HepG2 (cell line): Measurements from ENCODE around the gene PPP1R7. TPM values are rescaled to one million over a fixed set of nuclear protein-coding genes. Genes with fewer than 3 reads are reported as not detected.
A peak's percentile ranks its signal among the peaks of the same experiment; 100 is the strongest.

Experiments used
- ATF2 ChIP-seq: sonication (generic); formaldehyde crosslinking; IDR thresholded peaks from 2 replicates; pipeline ENCODE4 v1.4.0; 2020; ENCODE audit warnings: missing genetic modification reagents
- ATF4 ChIP-seq, 2 experiments: fragments of 450-650 bp in 1 of 2; sonication (generic) in 1 of 2; formaldehyde crosslinking; IDR thresholded peaks; 2 replicates each; pipeline versions ENCODE4 v1.5.0 to v1.8.0; 2020 to 2022; ENCODE audit warnings: mild to moderate bottlenecking in 1 of 2, missing genetic modification reagents in 1 of 2
- ATF7-NPFF ChIP-seq: sonication (generic); formaldehyde crosslinking; IDR thresholded peaks from 2 replicates; pipeline ENCODE4 v1.8.1; 2023; ENCODE audit warnings: mild to moderate bottlenecking, low read depth, missing genetic modification reagents, moderate library complexity
- DZIP1 ChIP-seq: sonication (generic); formaldehyde crosslinking; IDR thresholded peaks from 2 replicates; pipeline ENCODE4 v1.5.0; 2020; ENCODE audit warnings: mild to moderate bottlenecking, missing genetic modification reagents
- KLF9 ChIP-seq: IDR thresholded peaks from 2 replicates; pipeline ENCODE4 v1.6.1; 2016; ENCODE audit warnings: low read depth
- NPAS2 ChIP-seq: sonication (generic); formaldehyde crosslinking; IDR thresholded peaks from 2 replicates; pipeline ENCODE4 v1.8.0; 2022; ENCODE audit warnings: mild to moderate bottlenecking, missing genetic modification reagents, borderline replicate concordance
- SETDB1 ChIP-seq: sonication (generic); formaldehyde crosslinking; IDR thresholded peaks from 2 replicates; pipeline ENCODE4 v1.5.1; 2020; ENCODE audit warnings: missing genetic modification reagents, mild to moderate bottlenecking, borderline replicate concordance
- TARDBP ChIP-seq: sonication (generic); formaldehyde crosslinking; IDR thresholded peaks from 2 replicates; pipeline ENCODE4 v1.8.0; 2022; ENCODE audit warnings: mild to moderate bottlenecking, missing genetic modification reagents
- TOPORS ChIP-seq: sonication (generic); formaldehyde crosslinking; IDR thresholded peaks from 2 replicates; pipeline ENCODE4 v1.8.0; 2023; ENCODE audit warnings: mild to moderate bottlenecking, missing genetic modification reagents
- U2AF2 ChIP-seq: fragments of 200-400 bp; formaldehyde crosslinking; IDR thresholded peaks from 2 replicates; pipeline ENCODE4 v1.6.1; 2017; ENCODE audit warnings: low read depth, mild to moderate bottlenecking, low read length
- ZNF275 ChIP-seq: sonication (generic); formaldehyde crosslinking; IDR thresholded peaks from 2 replicates; pipeline ENCODE4 v1.8.0; 2022; ENCODE audit warnings: missing genetic modification reagents, mild to moderate bottlenecking, inconsistent platforms, borderline replicate concordance
- ZNF383 ChIP-seq: sonication (generic); formaldehyde crosslinking; IDR thresholded peaks from 2 replicates; pipeline ENCODE4 v1.4.0; 2020; ENCODE audit warnings: missing genetic modification reagents, mild to moderate bottlenecking, borderline replicate concordance
- ZNF451 ChIP-seq: sonication (generic); formaldehyde crosslinking; IDR thresholded peaks from 2 replicates; pipeline ENCODE4 v1.5.0; 2020; ENCODE audit warnings: mild to moderate bottlenecking, missing genetic modification reagents
- ZNF569 ChIP-seq: sonication (generic); formaldehyde crosslinking; IDR thresholded peaks from 2 replicates; pipeline ENCODE4 v1.5.0; 2020; ENCODE audit warnings: mild to moderate bottlenecking, missing genetic modification reagents, moderate library complexity, borderline replicate concordance
- ZSCAN9 ChIP-seq: IDR thresholded peaks from 2 replicates; pipeline ENCODE4 v1.6.1; 2016; ENCODE audit warnings: borderline replicate concordance
- polyA plus RNA-seq, 8 experiments: library from polyadenylated mRNA; depleted of rRNA in 3 of 8; stranded (reverse) in 7 of 8; unstranded in 1 of 8; fragments of >200 nt; fragmentation: Illumina TruSeq in 4 of 8; extraction: Trizol in 4 of 8; gene quantifications; 2 replicates each; pipeline versions ENCODE4 v1.2.1 to v1.2.3, GENCODE V29; 2011 to 2016; ENCODE audit warnings: low read depth in 4 of 8, missing spikeins in 1 of 8, mixed read lengths in 1 of 8; ENCODE audit not compliant: insufficient read depth in 1 of 8
- total RNA-seq, 5 experiments: library from RNA; depleted of rRNA; stranded (reverse); fragments of >200 nt; fragmentation: Illumina TruSeq; extraction: Trizol; gene quantifications; 2 replicates each; pipeline ENCODE4 v1.2.3, GENCODE V29; 2016; ENCODE audit warnings: low read depth in 1 of 5

The PPP1R7 gene
- total and polyA plus RNA-seq, 2 of the 13 experiments (the other 11 are each of a cell fraction or from before 2014, with no cell fraction given) = 33.3 to 67.9 TPM

- TF ChIP-seq ATF4 (CRISPR knock-in tag; IDR thresholded peaks at IDR 0.05) (no peak), ZNF275 (CRISPR knock-in tag) (no peak), DZIP1 (CRISPR knock-in tag) (no peak), TOPORS (peak; percentile 11; the same call in 1 of the 2 replicates), NPAS2 (CRISPR knock-in tag) (0 out of 2 replicates have a peak, but pooled peaks have one; percentile 53), TARDBP (CRISPR knock-in tag) (no peak), U2AF2 (no peak), KLF9 (CRISPR knock-in tag) (no peak), SETDB1 (CRISPR knock-in tag) (no peak), ATF7-NPFF (no peak), ZNF383 (no peak), ZNF451 (CRISPR knock-in tag) (no peak), ZNF569 (CRISPR knock-in tag) (no peak), ATF2 (CRISPR knock-in tag) (no peak), ZSCAN9 (CRISPR knock-in tag) (0 out of 2 replicates have a peak, but pooled peaks have one; percentile 8)
- TF ChIP-seq, all 625 proteins: peak for 21
Observed at GRCh38 chr2:241150660-241151530, 628 bp downstream of the PPP1R7 start (continued).
